Epidermal melanocyte (primary cell): Measurements from ENCODE around the gene ADGRG2.

Source experiments
- DNase-seq: peaks from one replicate; pipeline ENCODE4 v3.0.0; 2011; ENCODE audit warnings: low spot score; ENCODE audit not compliant: insufficient read length

Gene ADGRG2

GRCh38 chrX:19121898-19122640, at the start of gene ADGRG2:
Gene ADGRG2 (minus strand): TSS chrX:19122468. CDS start chrX:19068834, 53,634 bp downstream.
- no peak for DNase-seq

- no peak for DNase-seq
Observed at GRCh38 chrX:19168609-19169008, 46.3 kb upstream of the ADGRG2 start.

- no peak for DNase-seq
Observed at GRCh38 chrX:19162851-19163250, 40.6 kb upstream of the ADGRG2 start.

- DNase-seq, result no peak
Observed at GRCh38 chrX:19156186-19156585, 33.9 kb upstream of the ADGRG2 start.

GRCh38 chrX:19152762-19153161, 30.5 kb upstream of the ADGRG2 start:
- DNase-seq, result no peak

- no peak for DNase-seq
Observed at GRCh38 chrX:19137067-19137466, 14.8 kb upstream of the ADGRG2 start.

- no peak for DNase-seq
Observed at GRCh38 chrX:19133784-19134183, 11.5 kb upstream of the ADGRG2 start.

- no peak for DNase-seq
Observed at GRCh38 chrX:19133231-19133630, 11.0 kb upstream of the ADGRG2 start.

GRCh38 chrX:19130628-19131027, 8.4 kb upstream of the ADGRG2 start:
- no peak for DNase-seq

- no peak for DNase-seq
Observed at GRCh38 chrX:19129694-19130093, 7.4 kb upstream of the ADGRG2 start.

- no peak for DNase-seq
Observed at GRCh38 chrX:19127649-19128168, 5.4 kb upstream of the ADGRG2 start.

- DNase-seq, result no peak
Observed at GRCh38 chrX:19122641-19123009, 357 bp upstream of the ADGRG2 start.

- no peak for DNase-seq
Observed at GRCh38 chrX:19121466-19121865, 802 bp downstream of the ADGRG2 start.

- no peak for DNase-seq
Observed at GRCh38 chrX:19110642-19111041, 11.6 kb downstream of the ADGRG2 start.

- no peak for DNase-seq
Observed at GRCh38 chrX:19107035-19107434, 15.2 kb downstream of the ADGRG2 start.

GRCh38 chrX:19100586-19100985, 21.7 kb downstream of the ADGRG2 start:
- DNase-seq, result no peak

GRCh38 chrX:19097553-19098283, 24.6 kb downstream of the ADGRG2 start:
- no peak for DNase-seq

- no peak for DNase-seq
Observed at GRCh38 chrX:19096586-19096985, 25.7 kb downstream of the ADGRG2 start.

GRCh38 chrX:19094654-19095053, 27.6 kb downstream of the ADGRG2 start:
- DNase-seq, result no peak

GRCh38 chrX:19091596-19091995, 30.7 kb downstream of the ADGRG2 start:
- no peak for DNase-seq

- DNase-seq, result no peak
Observed at GRCh38 chrX:19089555-19090040, 32.7 kb downstream of the ADGRG2 start.

- DNase-seq, result no peak
Observed at GRCh38 chrX:19086102-19086772, 36.0 kb downstream of the ADGRG2 start.
